ENCODE results near the gene UPK3B.
A peak's percentile ranks its signal among the peaks of the same experiment; 100 is the strongest.
"Not testable (repeated sequence)": the region's sequence is repeated elsewhere in the genome, so short reads cannot be mapped to it uniquely, and the experiment has no call there.

UPK3B gene

GRCh38 chr7:76507723-76508406 lies 2.5 kb upstream of the UPK3B start:
- no peak for DNase-seq (ENCODE audit: insufficient read length, low spot score)
- no peak for FAIRE-seq
- TF ChIP-seq POLR2A (IDR thresholded peaks at IDR 0.05; ENCODE audit: low read depth, low read length) = no peak

DNA sequence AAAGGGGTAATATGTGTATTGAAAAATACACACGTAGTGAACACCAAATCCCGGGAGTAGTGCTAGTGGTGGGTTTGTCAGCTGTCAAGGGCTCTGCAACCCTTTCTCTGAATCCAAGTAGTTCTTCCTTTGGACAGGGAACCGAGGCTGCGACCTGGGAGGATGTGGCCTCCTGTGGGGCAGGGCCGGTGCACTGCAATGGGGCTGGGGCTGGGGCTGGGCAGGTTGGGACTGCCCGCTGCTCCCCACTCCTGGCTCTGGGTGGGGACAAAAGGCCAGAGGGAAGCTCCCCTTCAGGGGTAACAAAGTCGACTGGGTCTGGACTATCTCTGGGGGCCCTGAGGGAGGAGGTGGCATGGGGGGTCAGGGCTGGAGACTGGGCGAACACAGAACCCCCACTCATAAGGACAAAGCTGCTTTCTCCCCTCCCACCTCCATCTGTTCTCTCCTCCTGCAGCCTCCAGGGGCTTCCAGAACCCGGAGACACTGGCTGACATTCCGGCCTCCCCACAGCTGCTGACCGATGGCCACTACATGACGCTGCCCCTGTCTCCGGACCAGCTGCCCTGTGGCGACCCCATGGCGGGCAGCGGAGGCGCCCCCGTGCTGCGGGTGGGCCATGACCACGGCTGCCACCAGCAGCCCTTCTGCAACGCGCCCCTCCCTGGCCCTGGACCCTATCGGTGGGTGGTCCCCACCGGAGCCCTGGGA lies 1.0 kb downstream of the UPK3B start:
- FAIRE-seq = not testable (repeated sequence)

GRCh38 chr7:76511911-76512885 lies 1.8 kb downstream of the UPK3B start:
- not testable (repeated sequence) for DNase-seq (ENCODE audit: insufficient read length, low spot score)
- peak; percentile 96 for FAIRE-seq

More for the DNA sequence above, 1.0 kb downstream of the UPK3B start:
- not testable (repeated sequence) for DNase-seq (ENCODE audit: insufficient read length, low spot score)

GRCh38 chr7:76512941-76513816 lies 2.8 kb downstream of the UPK3B start:
- no peak for FAIRE-seq
- DNase-seq (ENCODE audit: insufficient read length, low spot score) = peak; percentile 31
- no peak for TF ChIP-seq POLR2A (IDR thresholded peaks at IDR 0.05; ENCODE audit: low read depth, low read length)

- FAIRE-seq (no peak), DNase-seq (ENCODE audit: insufficient read length, low spot score) (no peak)
- no peak for TF ChIP-seq POLR2A (IDR thresholded peaks at IDR 0.05; ENCODE audit: low read depth, low read length)
These were observed 3.8 kb downstream of the UPK3B start for GRCh38 chr7:76513817-76514799.

DNA sequence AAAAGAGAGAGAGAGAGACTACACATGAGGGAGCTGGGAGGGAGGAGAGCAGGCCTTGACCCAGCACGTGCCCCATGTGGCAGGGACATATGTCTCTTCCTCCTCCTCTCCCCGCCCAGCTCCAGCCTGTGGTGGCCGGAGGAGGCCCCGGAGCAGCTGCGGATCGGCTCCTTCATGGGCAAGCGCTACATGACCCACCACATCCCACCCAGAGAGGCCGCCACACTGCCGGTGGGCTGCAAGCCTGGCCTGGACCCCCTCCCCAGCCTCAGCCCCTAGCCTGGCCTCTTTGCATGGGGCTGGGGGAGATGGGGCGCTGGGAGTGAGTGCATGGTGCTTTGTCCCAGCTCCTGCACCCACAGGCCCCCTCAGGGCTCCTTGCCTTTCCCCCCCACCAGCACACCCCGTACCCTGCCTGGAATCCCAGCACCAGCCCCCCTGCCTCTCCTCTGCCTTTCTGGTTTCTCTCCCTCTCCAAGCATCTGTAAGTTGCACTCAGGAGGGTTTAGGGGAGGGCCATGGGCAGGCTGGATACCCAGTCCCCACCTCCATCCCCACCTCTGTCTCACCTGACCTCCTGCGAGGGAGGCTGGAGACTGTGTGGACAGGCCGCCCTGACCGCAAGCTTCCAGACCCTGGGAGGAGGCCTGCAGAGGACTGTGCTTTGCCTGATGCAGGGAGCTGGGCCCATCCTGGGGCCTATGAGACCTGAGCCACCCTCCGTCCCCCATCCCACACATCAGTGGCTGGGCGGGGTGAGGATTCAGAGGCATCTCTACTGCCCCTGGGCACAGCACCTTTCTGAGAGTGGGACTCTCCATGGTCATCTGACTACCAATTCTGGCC lies 4.8 kb downstream of the UPK3B start:
- no peak for TF ChIP-seq POLR2A (IDR thresholded peaks at IDR 0.05; ENCODE audit: low read depth, low read length)
- DNase-seq (ENCODE audit: insufficient read length, low spot score) (peak; percentile 4), FAIRE-seq (no peak)

DNA sequence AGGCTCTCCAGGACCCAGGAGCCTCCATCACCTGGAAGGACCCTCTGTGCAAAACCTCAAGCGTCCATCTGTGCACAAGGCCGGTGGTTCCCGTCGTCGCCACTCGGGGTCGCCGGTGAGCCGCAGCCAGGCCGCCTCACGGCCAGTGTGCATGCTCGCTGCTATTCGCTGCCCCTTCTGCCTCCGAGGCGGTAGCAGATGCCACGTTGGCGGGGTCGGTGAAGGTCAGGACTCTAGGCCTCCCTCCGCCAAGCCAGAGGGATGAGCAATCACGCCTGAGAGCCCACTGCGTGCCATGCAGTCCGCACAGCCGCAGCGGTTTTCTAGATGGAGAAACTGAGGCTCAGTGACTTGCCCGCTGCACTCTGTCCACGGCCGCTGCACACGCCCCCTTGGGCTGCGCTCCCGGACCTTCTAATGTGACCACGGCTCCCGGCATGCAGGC lies 5.7 kb downstream of the UPK3B start:
- no peak for FAIRE-seq
- no peak for TF ChIP-seq POLR2A (IDR thresholded peaks at IDR 0.05; ENCODE audit: low read depth, low read length)
- DNase-seq (ENCODE audit: insufficient read length, low spot score) = peak; percentile 23

GRCh38 chr7:76516932-76517331 lies 6.6 kb downstream of the UPK3B start:
- not testable (repeated sequence) for DNase-seq (ENCODE audit: insufficient read length, low spot score); FAIRE-seq

DNA sequence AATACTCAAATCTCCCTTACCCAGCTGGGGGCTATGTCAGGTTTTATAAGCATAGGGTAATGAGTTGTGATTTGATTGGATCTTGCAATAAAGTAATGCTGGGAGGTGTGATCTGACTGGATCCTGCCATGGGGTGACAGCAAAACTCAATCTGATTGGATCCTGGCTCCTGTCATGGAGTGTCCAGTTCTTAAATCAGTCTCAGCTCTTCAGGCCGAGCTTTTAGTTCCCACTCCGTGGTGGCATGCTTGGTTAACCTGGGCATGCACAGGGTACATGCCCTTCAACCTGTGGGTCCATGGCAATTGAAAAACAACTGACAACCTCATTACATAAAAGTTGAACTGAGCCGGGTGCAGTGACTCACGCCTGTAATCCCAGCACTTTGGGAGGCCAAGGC lies 15.8 kb downstream of the UPK3B start:
- not testable (repeated sequence) for FAIRE-seq

GRCh38 chr7:76531643-76532042 lies 21.3 kb downstream of the UPK3B start:
- not testable (repeated sequence) for FAIRE-seq; DNase-seq (ENCODE audit: insufficient read length, low spot score)

More for the DNA sequence above, 15.8 kb downstream of the UPK3B start:
- not testable (repeated sequence) for DNase-seq (ENCODE audit: insufficient read length, low spot score)

DNA sequence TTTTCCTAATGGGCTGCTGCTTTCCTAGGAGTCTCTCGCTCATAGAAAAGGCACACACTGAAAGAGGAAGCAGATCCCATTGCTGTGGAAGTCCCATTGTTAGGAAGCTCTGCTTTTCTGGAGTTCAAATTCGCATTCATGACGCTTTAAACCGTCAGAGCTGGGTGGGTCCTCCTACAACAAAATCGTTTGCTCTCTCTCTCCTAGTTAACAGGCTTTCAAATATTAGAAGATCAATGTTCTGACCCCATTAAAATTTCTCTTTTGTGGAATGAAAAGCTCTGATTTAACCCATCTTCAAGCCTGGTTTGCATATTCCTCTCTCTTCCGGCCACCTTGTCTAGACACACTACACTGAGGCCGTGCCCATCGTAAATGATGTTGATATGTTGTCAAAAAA lies 32.8 kb downstream of the UPK3B start, which contains the start of gene SPDYE16:
Gene SPDYE16 (minus strand): TSS at position 101 of the 400 bp plus-strand sequence. CDS start 1,838 bp downstream, outside the sequence.
- not testable (repeated sequence) for FAIRE-seq; DNase-seq (ENCODE audit: insufficient read length, low spot score)

Data from H54 (cell line).